Mesenchymal stem cell (in vitro differentiated cells and primary cell): ENCODE measurements around the gene SUSD4.

Source experiments
- DNase-seq: peaks from one replicate; pipeline ENCODE4 v3.0.0-alpha.2; 2013
- H2AFZ ChIP-seq: one replicate; pipeline ENCODE4 v1.6.1; 2013; ENCODE audit warnings: low read depth, mild to moderate bottlenecking, control low read depth, inconsistent platforms, low read length, moderate library complexity
- H2AK5ac ChIP-seq: 2 replicates; pipeline ENCODE4 v1.6.1; 2013; ENCODE audit warnings: low read length, moderate library complexity, mild to moderate bottlenecking, inconsistent platforms; ENCODE audit not compliant: severe bottlenecking
- H2BK120ac ChIP-seq: one replicate; pipeline ENCODE4 v1.6.1; 2013; ENCODE audit warnings: low read depth, mild to moderate bottlenecking, inconsistent platforms, low read length, moderate library complexity
- H2BK12ac ChIP-seq, 2 experiments: one replicate each; pipeline ENCODE4 v1.6.1; 2013; ENCODE audit warnings: inconsistent platforms in 2 of 2, low read length in 2 of 2, mild to moderate bottlenecking in 2 of 2, moderate library complexity in 2 of 2, control low read depth in 1 of 2
- H2BK15ac ChIP-seq: one replicate; pipeline ENCODE4 v1.6.1; 2013; ENCODE audit warnings: mild to moderate bottlenecking, low read depth, inconsistent platforms; ENCODE audit not compliant: poor library complexity, severe bottlenecking
- H2BK5ac ChIP-seq: 2 replicates; pipeline ENCODE4 v1.6.1; 2013; ENCODE audit warnings: low read depth, mild to moderate bottlenecking, low read length, control low read depth, inconsistent platforms; ENCODE audit not compliant: poor library complexity, severe bottlenecking
- H3K14ac ChIP-seq, 2 experiments: one replicate each; pipeline ENCODE4 v1.6.1; 2013; ENCODE audit warnings: inconsistent platforms in 2 of 2, low read length in 2 of 2, control low read depth in 1 of 2, mild to moderate bottlenecking in 1 of 2, moderate library complexity in 1 of 2
- H3K18ac ChIP-seq, 2 experiments: one replicate each; pipeline ENCODE4 v1.6.1; 2013; ENCODE audit warnings: inconsistent platforms in 2 of 2, low read length in 2 of 2, control low read depth in 1 of 2, low read depth in 1 of 2, mild to moderate bottlenecking in 1 of 2
- H3K23ac ChIP-seq, 2 experiments: one replicate each; pipeline ENCODE4 v1.6.1; 2013; ENCODE audit warnings: inconsistent platforms in 2 of 2, low read length in 2 of 2, mild to moderate bottlenecking in 2 of 2, moderate library complexity in 2 of 2, control low read depth in 1 of 2
- H3K27ac ChIP-seq: 2 replicates; pipeline ENCODE4 v1.5.1; 2013; ENCODE audit warnings: mild to moderate bottlenecking, moderate library complexity, low read length, control low read depth, inconsistent platforms; ENCODE audit not compliant: poor library complexity, severe bottlenecking
- H3K27me3 ChIP-seq, 2 experiments: 2 replicates each; pipeline versions ENCODE4 v1.6.1 to v1.7.0; 2013; ENCODE audit warnings: low read length in 2 of 2, mild to moderate bottlenecking in 2 of 2, moderate library complexity in 2 of 2, control low read depth in 1 of 2, inconsistent platforms in 1 of 2; ENCODE audit not compliant: control insufficient read depth in 1 of 2, insufficient read depth in 1 of 2
- H3K36me3 ChIP-seq, 2 experiments: 2 replicates each; pipeline versions ENCODE4 v1.6.1 to v1.7.0; 2013; ENCODE audit warnings: low read length in 2 of 2, control low read depth in 1 of 2, inconsistent platforms in 1 of 2, low read depth in 1 of 2, mild to moderate bottlenecking in 1 of 2; ENCODE audit not compliant: insufficient read depth in 2 of 2, control insufficient read depth in 1 of 2
- H3K4ac ChIP-seq, 2 experiments: one replicate each; pipeline ENCODE4 v1.6.1; 2013; ENCODE audit warnings: inconsistent platforms in 2 of 2, low read length in 2 of 2, mild to moderate bottlenecking in 2 of 2, moderate library complexity in 2 of 2, control low read depth in 1 of 2, low read depth in 1 of 2
- H3K4me1 ChIP-seq: 2 replicates; pipeline ENCODE4 v1.6.1; 2013; ENCODE audit warnings: low read depth, low read length, control low read depth; ENCODE audit not compliant: control insufficient read depth, insufficient read depth
- H3K4me2 ChIP-seq: 2 replicates; pipeline ENCODE4 v1.6.1; 2013; ENCODE audit warnings: low read length, mild to moderate bottlenecking, inconsistent platforms; ENCODE audit not compliant: poor library complexity, severe bottlenecking
- H3K4me3 ChIP-seq, 2 experiments: 2 replicates each; pipeline versions ENCODE4 v1.5.1 to v1.7.0; 2013; ENCODE audit warnings: low read length in 2 of 2, mild to moderate bottlenecking in 2 of 2, control low read depth in 1 of 2, low read depth in 1 of 2; ENCODE audit not compliant: insufficient read depth in 1 of 2
- H3K79me1 ChIP-seq: replicated peaks from 2 replicates; pipeline ENCODE4 v1.6.1; 2013; ENCODE audit warnings: mild to moderate bottlenecking, control low read depth, low read length, inconsistent platforms; ENCODE audit not compliant: poor library complexity, severe bottlenecking
- H3K9ac ChIP-seq: 2 replicates; pipeline ENCODE4 v1.7.0; 2013; ENCODE audit warnings: mild to moderate bottlenecking, low read length, moderate library complexity
- H3K9me3 ChIP-seq: 2 replicates; pipeline ENCODE4 v1.7.0; 2013; ENCODE audit warnings: mild to moderate bottlenecking, low read length; ENCODE audit not compliant: control insufficient read depth
- H4K8ac ChIP-seq: one replicate; pipeline ENCODE4 v1.6.1; 2013; ENCODE audit warnings: inconsistent platforms, mild to moderate bottlenecking, low read length, moderate library complexity
- H4K91ac ChIP-seq: one replicate; pipeline ENCODE4 v1.6.1; 2013; ENCODE audit warnings: mild to moderate bottlenecking, low read length, inconsistent platforms
- WGBS: methylation state at CpG from one replicate; pipeline ENCODE4 v1.1.7; 2013; ENCODE audit warnings: mixed read lengths; 5-methylcytosine and 5-hydroxymethylcytosine counted together

Gene SUSD4

GRCh38 chr1:223393275-223394214, 29.6 kb upstream of the SUSD4 start, which contains the start of gene CCDC185:
TSS of gene CCDC185 (plus strand) at chr1:223393415. CDS start at chr1:223393476, 61 bp downstream.
- Histone ChIP-seq H3K14ac (no peak within 1 kb of the TSS), H3K18ac (no peak within 1 kb of the TSS), H2BK5ac (peak within 1 kb of the TSS; percentile 39), H3K4me2 (peak within 1 kb of the TSS; percentile 99), H3K27ac (no peak within 1 kb of the TSS), H2AK5ac (no peak within 1 kb of the TSS), H3K4me1 (peaks cover 13% of the 10 kb centered on the region), H2AFZ (peak within 1 kb of the TSS; percentile 14), H3K27me3 (peaks cover 40 to 60% of the 10 kb centered on the region in 2 experiments), H4K91ac (no peak within 1 kb of the TSS), H3K4ac (no peak within 1 kb of the TSS), H3K79me1 (no peaks in the 10 kb centered on the region), H3K9ac (peak within 1 kb of the TSS; percentile 32), H3K9me3 (peaks cover 6% of the 10 kb centered on the region), H2BK12ac (no peak within 1 kb of the TSS), H3K4me3 (peak within 1 kb of the TSS; percentile 58 to 62), H2BK15ac (no peak within 1 kb of the TSS), H3K36me3 (peaks cover 0 to 4% of the 10 kb centered on the region in 2 experiments), H4K8ac (no peak within 1 kb of the TSS), H2BK120ac (no peak within 1 kb of the TSS), H3K23ac (no peak within 1 kb of the TSS)
- DNase-seq = no peak
- WGBS = 60% methylated on average over 73 of the region's 73 CpGs

GRCh38 chr1:223390618-223391017, 26.6 kb upstream of the SUSD4 start:
- Histone ChIP-seq H3K18ac (no peak overlapping the region), H3K79me1 (no peaks in the 10 kb centered on the region), H3K23ac (no peak overlapping the region), H2BK5ac (no peak overlapping the region), H2BK120ac (no peak overlapping the region), H3K14ac (no peak overlapping the region), H3K4ac (no peak overlapping the region), H2AFZ (no peak overlapping the region), H3K9ac (no peak overlapping the region), H2BK15ac (no peak overlapping the region), H2AK5ac (no peak overlapping the region), H3K27me3 (peaks cover 43 to 63% of the 10 kb centered on the region in 2 experiments), H4K8ac (no peak overlapping the region), H3K27ac (no peak overlapping the region), H3K4me1 (peaks cover 13% of the 10 kb centered on the region), H4K91ac (no peak overlapping the region), H3K36me3 (peaks cover 0 to 4% of the 10 kb centered on the region in 2 experiments), H3K4me2 (no peak overlapping the region), H3K4me3 (no peak overlapping the region), H3K9me3 (peaks cover 6% of the 10 kb centered on the region), H2BK12ac (no peak overlapping the region)
- DNase-seq = no peak

GRCh38 chr1:223386013-223386412, 22.0 kb upstream of the SUSD4 start:
- no peak overlapping the region for H3K4me2 ChIP-seq
- H3K4ac ChIP-seq = no peak overlapping the region
- no peak overlapping the region for H3K18ac ChIP-seq
- no peak overlapping the region for H2BK120ac ChIP-seq
- H2BK15ac ChIP-seq = no peak overlapping the region
- H3K14ac ChIP-seq = no peak overlapping the region
- H2AFZ ChIP-seq = no peak overlapping the region
- no peaks in the 10 kb centered on the region for H3K9me3 ChIP-seq
- peaks cover 3% of the 10 kb centered on the region for H3K4me1 ChIP-seq
- H4K8ac ChIP-seq = no peak overlapping the region
- no peak overlapping the region for H3K4me3 ChIP-seq
- no peaks in the 10 kb centered on the region for H3K36me3 ChIP-seq
- no peak overlapping the region for H4K91ac ChIP-seq
- H3K27ac ChIP-seq = no peak overlapping the region
- no peak overlapping the region for H2BK5ac ChIP-seq
- H2AK5ac ChIP-seq = no peak overlapping the region
- H3K9ac ChIP-seq = no peak overlapping the region
- H3K27me3 ChIP-seq = peaks cover 26 to 51% of the 10 kb centered on the region in 2 experiments
- whole genome bisulfite sequencing = 63% methylated on average over 2 of the region's 2 CpGs
- no peak for DNase-seq
- H2BK12ac ChIP-seq = no peak overlapping the region
- H3K79me1 ChIP-seq = no peaks in the 10 kb centered on the region
- no peak overlapping the region for H3K23ac ChIP-seq

GRCh38 chr1:223378754-223379153, 14.8 kb upstream of the SUSD4 start:
- Histone ChIP-seq H3K4me2 (no peak overlapping the region), H3K9me3 (peaks cover 16% of the 10 kb centered on the region), H2AFZ (no peak overlapping the region), H3K4me1 (no peaks in the 10 kb centered on the region), H3K27ac (no peak overlapping the region), H3K18ac (no peak overlapping the region), H3K27me3 (peaks cover 13 to 38% of the 10 kb centered on the region in 2 experiments), H3K4ac (no peak overlapping the region), H3K36me3 (no peaks in the 10 kb centered on the region), H4K8ac (no peak overlapping the region), H2BK120ac (no peak overlapping the region), H3K23ac (no peak overlapping the region), H3K9ac (no peak overlapping the region), H3K14ac (no peak overlapping the region), H4K91ac (no peak overlapping the region), H3K79me1 (no peaks in the 10 kb centered on the region), H2AK5ac (no peak overlapping the region), H2BK15ac (no peak overlapping the region), H3K4me3 (no peak overlapping the region), H2BK5ac (no peak overlapping the region), H2BK12ac (no peak overlapping the region)
- DNase-seq = no peak
